ENCODE measurements around the gene BTRC. TPM values are rescaled to one million over a fixed set of nuclear protein-coding genes. Genes with fewer than 3 reads are reported as not detected.

Gene BTRC
- total RNA-seq, result 10 to 100 TPM in 2 of 4 donors, 1 to 10 TPM in 2; 8.0 to 15.1 (median 10.4) TPM

DNA sequence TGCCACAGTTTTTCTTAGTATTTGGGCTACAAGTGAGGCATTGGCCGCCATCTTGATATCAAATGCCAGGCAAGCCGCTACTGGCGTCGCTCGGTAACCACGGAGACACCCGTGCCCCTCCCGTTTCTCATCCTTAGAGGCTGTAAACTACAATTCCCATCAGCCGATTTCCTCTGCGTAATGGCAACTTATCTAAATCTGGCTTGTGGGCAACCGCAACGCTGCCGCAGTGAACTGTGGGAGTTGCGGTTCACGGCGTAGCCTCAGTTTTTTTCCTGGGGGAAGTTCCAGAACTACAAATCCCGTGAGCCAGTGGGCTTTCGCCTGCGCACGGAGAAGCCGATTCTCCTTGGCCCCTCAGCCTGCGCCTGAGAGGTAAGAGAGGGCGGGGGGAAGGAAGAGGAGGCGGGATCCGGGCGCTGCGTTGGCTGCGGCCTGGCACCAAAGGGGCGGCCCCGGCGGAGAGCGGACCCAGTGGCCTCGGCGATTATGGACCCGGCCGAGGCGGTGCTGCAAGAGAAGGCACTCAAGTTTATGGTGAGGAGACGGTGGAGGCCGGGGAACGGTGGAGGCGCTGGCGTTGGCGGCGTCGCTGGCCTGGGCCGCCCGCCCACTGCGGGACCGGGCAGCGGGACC lies at the start of gene BTRC:
BTRC (plus strand) TSS at position 474 of the 636 bp plus-strand sequence; CDS start at position 490, 16 bp downstream.
- H3K4me3 ChIP-seq, result peak within 1 kb of the TSS; percentile 71 to 90 (median 79)
- peak; percentile 86 for DNase-seq
- H3K9me3 ChIP-seq, result no peaks in the 10 kb centered on the region
- H3K4me1 ChIP-seq, result peaks cover 0 to 24% (median 7%) of the 10 kb centered on the region in 3 donors
- H3K27me3 ChIP-seq, result no peaks in the 10 kb centered on the region
- intact Hi-C loops (cut with DNase I), result no loop called here
- peak in 3 of 4 donors; percentile 53 to 78 (median 56) for TF ChIP-seq POLR2A (IDR thresholded peaks at IDR 0.05)
- TF ChIP-seq, protein P1, sequence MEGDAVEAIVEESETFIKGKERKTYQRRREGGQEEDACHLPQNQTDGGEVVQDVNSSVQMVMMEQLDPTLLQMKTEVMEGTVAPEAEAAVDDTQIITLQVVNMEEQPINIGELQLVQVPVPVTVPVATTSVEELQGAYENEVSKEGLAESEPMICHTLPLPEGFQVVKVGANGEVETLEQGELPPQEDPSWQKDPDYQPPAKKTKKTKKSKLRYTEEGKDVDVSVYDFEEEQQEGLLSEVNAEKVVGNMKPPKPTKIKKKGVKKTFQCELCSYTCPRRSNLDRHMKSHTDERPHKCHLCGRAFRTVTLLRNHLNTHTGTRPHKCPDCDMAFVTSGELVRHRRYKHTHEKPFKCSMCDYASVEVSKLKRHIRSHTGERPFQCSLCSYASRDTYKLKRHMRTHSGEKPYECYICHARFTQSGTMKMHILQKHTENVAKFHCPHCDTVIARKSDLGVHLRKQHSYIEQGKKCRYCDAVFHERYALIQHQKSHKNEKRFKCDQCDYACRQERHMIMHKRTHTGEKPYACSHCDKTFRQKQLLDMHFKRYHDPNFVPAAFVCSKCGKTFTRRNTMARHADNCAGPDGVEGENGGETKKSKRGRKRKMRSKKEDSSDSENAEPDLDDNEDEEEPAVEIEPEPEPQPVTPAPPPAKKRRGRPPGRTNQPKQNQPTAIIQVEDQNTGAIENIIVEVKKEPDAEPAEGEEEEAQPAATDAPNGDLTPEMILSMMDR (IDR thresholded peaks at IDR 0.05), result no peak
- peak within 1 kb of the TSS; percentile 84 to 91 (median 88) for H3K27ac ChIP-seq
- no peaks in the 10 kb centered on the region for H3K36me3 ChIP-seq
- 1% methylated on average over 10 to 19 of the region's 50 CpGs for WGBS, 2 donors

DNA sequence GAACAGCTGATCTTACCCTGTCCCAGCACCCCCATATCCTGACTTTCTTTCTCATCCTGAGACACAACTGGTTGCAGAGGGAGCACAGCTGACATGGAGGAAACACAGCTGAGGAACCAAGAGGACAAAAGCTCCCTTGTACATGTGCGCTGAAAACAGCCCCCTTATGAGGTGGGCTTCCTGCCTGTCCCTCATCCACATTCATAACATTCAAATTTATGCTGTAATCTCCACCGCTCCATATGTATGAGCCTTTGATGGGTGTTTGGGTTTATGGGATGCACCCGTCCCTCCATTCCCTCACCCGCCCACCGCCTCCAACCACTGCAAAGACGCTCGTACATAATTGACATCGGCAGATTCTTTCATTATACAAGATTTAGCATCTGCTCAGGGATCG lies 49.6 kb upstream of the BTRC start:
- H3K27me3 ChIP-seq, result peaks cover 0 to 85% (median 0%) of the 10 kb centered on the region in 4 donors
- intact Hi-C loops (cut with DNase I), result loop anchor here (5.0 kb wide), 1 partner anchor 138 kb away; no protein-coding TSS in a partner anchor
- no peak for TF ChIP-seq POLR2A (IDR thresholded peaks at IDR 0.05)
- TF ChIP-seq, protein P1 (IDR thresholded peaks at IDR 0.05), result no peak
- H3K27ac ChIP-seq, result no peak overlapping the region
- H3K4me1 ChIP-seq, result peaks cover 0 to 15% (median 4%) of the 10 kb centered on the region in 3 donors
- H3K36me3 ChIP-seq, result no peaks in the 10 kb centered on the region
- H3K4me3 ChIP-seq, result no peak overlapping the region
- no peak for DNase-seq
- 92% methylated on average over 9 of the region's 9 CpGs for WGBS, 2 donors
- no peaks in the 10 kb centered on the region for H3K9me3 ChIP-seq

DNA sequence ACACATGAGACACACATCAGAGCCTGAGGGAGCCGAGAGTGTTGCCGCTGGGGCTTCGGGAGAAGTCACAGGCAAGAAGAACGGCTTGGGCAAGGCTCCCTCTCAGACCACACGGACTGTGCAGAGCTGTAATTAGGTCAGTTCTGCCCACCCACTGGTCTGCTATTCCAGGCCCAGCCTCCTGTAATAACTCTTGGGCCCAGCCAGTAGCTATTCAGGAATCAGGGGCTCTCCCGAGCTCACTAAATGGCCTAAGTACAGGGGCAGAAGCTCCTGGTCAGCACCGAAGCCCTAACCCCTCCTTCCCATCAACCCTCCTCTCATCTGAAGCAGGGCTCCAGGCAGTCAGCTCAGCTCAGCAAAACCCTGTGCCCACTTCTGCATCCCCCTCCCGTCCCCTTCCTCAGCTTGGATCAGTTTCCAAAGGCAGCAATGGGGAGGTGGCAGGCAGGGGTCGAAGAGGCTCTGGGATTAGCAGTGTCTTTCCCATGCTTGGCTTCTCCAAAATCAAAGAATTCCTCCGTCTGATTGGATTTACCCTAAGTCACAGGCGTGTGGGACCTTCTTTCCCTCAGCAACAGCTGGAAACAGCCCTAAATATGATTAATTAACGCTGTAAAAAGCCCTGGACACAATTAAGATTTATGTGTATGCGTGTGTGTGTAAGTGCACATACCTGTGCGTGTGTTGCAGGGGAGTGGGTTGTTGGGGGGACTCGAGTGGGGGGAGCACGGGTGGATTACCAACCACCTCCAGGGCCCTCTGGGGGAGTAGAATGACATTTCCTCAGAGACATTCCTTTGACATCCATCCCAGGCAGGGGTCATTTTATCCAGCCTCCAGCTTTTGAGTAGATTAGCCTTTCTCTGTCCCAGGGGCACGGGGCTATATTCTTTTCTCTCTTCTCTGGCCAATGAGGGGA lies 48.4 kb upstream of the BTRC start:
- peaks cover 3 to 19% (median 4%) of the 10 kb centered on the region in 3 donors for H3K4me1 ChIP-seq
- no peak overlapping the region for H3K27ac ChIP-seq
- no peaks in the 10 kb centered on the region for H3K36me3 ChIP-seq
- H3K27me3 ChIP-seq, result peaks cover 0 to 86% (median 0%) of the 10 kb centered on the region in 4 donors
- intact Hi-C loops (cut with DNase I), result no loop called here
- TF ChIP-seq POLR2A (IDR thresholded peaks at IDR 0.05), result no peak
- TF ChIP-seq, protein P1 (IDR thresholded peaks at IDR 0.05), result no peak
- no peak for DNase-seq
- H3K4me3 ChIP-seq, result no peak overlapping the region
- 74 to 76% methylated on average over 11 to 17 of the region's 17 CpGs for WGBS, 2 donors
- H3K9me3 ChIP-seq, result no peaks in the 10 kb centered on the region

DNA sequence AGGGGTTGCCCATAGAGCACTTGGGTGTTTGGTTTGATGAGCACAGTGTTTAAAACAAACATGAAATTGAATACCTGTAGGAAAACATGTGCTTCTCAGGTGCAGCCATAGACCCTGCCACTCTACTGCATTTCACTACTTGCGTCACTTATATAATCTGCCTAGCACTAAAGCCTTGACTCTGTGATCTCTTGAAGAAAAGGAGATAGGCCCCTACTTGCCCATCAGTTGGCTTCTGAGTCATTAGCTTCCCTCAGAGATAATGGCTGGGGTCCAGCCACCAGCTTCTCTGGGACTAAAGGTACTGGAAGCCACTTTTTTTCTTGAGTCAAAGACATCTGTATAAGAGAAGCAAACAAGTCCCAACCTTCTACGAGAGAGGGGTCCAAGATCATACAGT lies 45.9 kb upstream of the BTRC start:
- peaks cover 0 to 94% (median 0%) of the 10 kb centered on the region in 4 donors for H3K27me3 ChIP-seq
- no peak for DNase-seq
- no peak overlapping the region for H3K27ac ChIP-seq
- no peaks in the 10 kb centered on the region for H3K36me3 ChIP-seq
- no peak overlapping the region for H3K4me3 ChIP-seq
- no peaks in the 10 kb centered on the region for H3K9me3 ChIP-seq
- H3K4me1 ChIP-seq, result peaks cover 4 to 30% (median 4%) of the 10 kb centered on the region in 3 donors
- 10 to 58% methylated on average over 2 of the region's 2 CpGs for WGBS, 2 donors
- TF ChIP-seq, protein P1 (IDR thresholded peaks at IDR 0.05), result no peak
- no peak for TF ChIP-seq POLR2A (IDR thresholded peaks at IDR 0.05)
- intact Hi-C loops (cut with DNase I), result no loop called here
